Measurements from ENCODE around the gene WDR91.
A peak's percentile ranks its signal among the peaks of the same experiment; 100 is the strongest.

Gene WDR91

DNA sequence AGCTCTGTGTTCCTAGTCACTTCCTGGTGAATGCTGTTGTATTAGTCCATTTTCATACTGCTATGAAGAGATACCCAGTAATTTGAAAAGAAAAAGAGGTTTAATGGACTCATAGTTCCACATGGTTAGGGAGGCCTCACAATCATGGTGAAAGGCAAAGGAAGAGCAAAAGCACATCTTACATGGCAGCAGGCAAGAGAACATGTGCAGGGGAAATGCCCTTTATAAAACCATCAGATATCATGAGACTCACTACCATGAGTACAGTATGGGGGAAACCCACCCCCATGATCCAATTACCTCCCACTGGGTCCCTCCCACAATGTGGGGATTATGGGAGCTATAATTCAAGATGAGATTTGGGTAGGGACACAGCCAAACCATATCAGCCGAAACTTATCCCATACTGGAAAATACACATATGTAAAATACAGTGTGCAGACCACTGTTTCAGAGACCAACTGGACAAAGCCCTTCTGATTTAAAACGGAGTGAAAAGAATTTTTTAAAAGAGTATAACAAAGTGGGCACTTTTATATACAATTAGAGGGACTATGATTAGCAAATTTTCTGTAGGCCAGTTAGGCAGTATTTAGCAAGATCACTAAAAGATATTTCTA lies 48.8 kb downstream of the WDR91 start:
- Histone ChIP-seq H3K4me1 (ENCODE audit: insufficient read depth, low read length, poor library complexity, severe bottlenecking) (peaks cover 19% of the 10 kb centered on the region), H3K79me2 (ENCODE audit: insufficient read depth, low read length) (peaks cover 7% of the 10 kb centered on the region), H3K4me2 (ENCODE audit: low read depth, low read length, poor library complexity, severe bottlenecking) (no peak overlapping the region), H3K9me2 (replicated peaks; ENCODE audit: low read depth, low read length) (no peaks in the 10 kb centered on the region), H3K36me3 (ENCODE audit: insufficient read depth, low read length) (peaks cover 18% of the 10 kb centered on the region; the same call in 1 of the 2 replicates), H3K4me3 (ENCODE audit: low read length, poor library complexity, severe bottlenecking) (no peak overlapping the region), H3K27me3 (ENCODE audit: insufficient read depth, low read length, poor library complexity, severe bottlenecking) (no peaks in the 10 kb centered on the region), H3K9me3 (ENCODE audit: insufficient read depth, low read depth, low read length) (peaks cover 4% of the 10 kb centered on the region; the same call in 1 of the 2 replicates), H4K20me1 (ENCODE audit: insufficient read depth, low read length, poor library complexity, severe bottlenecking) (peaks cover 21% of the 10 kb centered on the region), H3K9ac (ENCODE audit: low read depth, low read length, poor library complexity, severe bottlenecking) (no peak overlapping the region), H3F3A (ENCODE audit: low read depth) (no peaks in the 10 kb centered on the region), H2AFZ (ENCODE audit: low read length) (no peak overlapping the region)
- TF ChIP-seq EZH2phosphoT487 (IDR thresholded peaks at IDR 0.05; ENCODE audit: borderline replicate concordance), result no peak
- TF ChIP-seq, protein P1, sequence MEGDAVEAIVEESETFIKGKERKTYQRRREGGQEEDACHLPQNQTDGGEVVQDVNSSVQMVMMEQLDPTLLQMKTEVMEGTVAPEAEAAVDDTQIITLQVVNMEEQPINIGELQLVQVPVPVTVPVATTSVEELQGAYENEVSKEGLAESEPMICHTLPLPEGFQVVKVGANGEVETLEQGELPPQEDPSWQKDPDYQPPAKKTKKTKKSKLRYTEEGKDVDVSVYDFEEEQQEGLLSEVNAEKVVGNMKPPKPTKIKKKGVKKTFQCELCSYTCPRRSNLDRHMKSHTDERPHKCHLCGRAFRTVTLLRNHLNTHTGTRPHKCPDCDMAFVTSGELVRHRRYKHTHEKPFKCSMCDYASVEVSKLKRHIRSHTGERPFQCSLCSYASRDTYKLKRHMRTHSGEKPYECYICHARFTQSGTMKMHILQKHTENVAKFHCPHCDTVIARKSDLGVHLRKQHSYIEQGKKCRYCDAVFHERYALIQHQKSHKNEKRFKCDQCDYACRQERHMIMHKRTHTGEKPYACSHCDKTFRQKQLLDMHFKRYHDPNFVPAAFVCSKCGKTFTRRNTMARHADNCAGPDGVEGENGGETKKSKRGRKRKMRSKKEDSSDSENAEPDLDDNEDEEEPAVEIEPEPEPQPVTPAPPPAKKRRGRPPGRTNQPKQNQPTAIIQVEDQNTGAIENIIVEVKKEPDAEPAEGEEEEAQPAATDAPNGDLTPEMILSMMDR (conservative IDR thresholded peaks at IDR 0.05; ENCODE audit: low read length), result no peak

DNA sequence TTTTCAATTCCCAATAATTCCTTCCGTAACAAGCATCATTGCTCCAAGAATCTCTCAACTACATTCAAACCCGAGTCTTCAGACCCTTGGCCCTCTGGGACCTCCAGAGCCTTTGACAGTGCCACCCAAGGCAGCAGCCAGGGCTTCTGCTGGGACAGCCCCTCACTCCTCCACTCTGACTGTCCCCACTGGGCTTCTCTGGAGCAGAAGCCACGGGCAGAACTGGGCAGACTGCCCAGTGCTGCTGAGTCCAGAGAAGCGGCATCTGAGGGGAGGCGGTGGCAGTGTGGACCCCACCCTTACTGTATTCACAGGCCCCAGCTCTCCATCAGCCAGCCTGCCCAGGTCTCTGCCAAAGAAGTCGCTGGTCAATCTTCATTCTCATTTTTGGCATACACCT lies 49.7 kb downstream of the WDR91 start:
- Histone ChIP-seq H3K4me2 (ENCODE audit: low read depth, low read length, poor library complexity, severe bottlenecking) (no peak overlapping the region), H3K9ac (ENCODE audit: low read depth, low read length, poor library complexity, severe bottlenecking) (no peak overlapping the region)

GRCh38 chr7:135160858-135161653 lies 50.3 kb downstream of the WDR91 start:
- Histone ChIP-seq H3K4me3 (ENCODE audit: low read length, poor library complexity, severe bottlenecking) (no peak overlapping the region), H3K27me3 (ENCODE audit: insufficient read depth, low read length, poor library complexity, severe bottlenecking) (no peaks in the 10 kb centered on the region), H2AFZ (ENCODE audit: low read length) (no peak overlapping the region), H3F3A (ENCODE audit: low read depth) (no peaks in the 10 kb centered on the region), H3K36me3 (ENCODE audit: insufficient read depth, low read length) (peaks cover 7% of the 10 kb centered on the region; the same call in 1 of the 2 replicates), H3K4me2 (ENCODE audit: low read depth, low read length, poor library complexity, severe bottlenecking) (peak overlapping the region; percentile 43), H3K9ac (ENCODE audit: low read depth, low read length, poor library complexity, severe bottlenecking) (no peak overlapping the region), H3K4me1 (ENCODE audit: insufficient read depth, low read length, poor library complexity, severe bottlenecking) (peaks cover 17% of the 10 kb centered on the region), H4K20me1 (ENCODE audit: insufficient read depth, low read length, poor library complexity, severe bottlenecking) (peaks cover 7% of the 10 kb centered on the region), H3K79me2 (ENCODE audit: insufficient read depth, low read length) (no peaks in the 10 kb centered on the region), H3K9me3 (ENCODE audit: insufficient read depth, low read depth, low read length) (peaks cover 9% of the 10 kb centered on the region), H3K9me2 (replicated peaks; ENCODE audit: low read depth, low read length) (no peaks in the 10 kb centered on the region)
- TF ChIP-seq, protein P1 (conservative IDR thresholded peaks at IDR 0.05; ENCODE audit: low read length), result no peak
- TF ChIP-seq EZH2phosphoT487 (IDR thresholded peaks at IDR 0.05; ENCODE audit: borderline replicate concordance), result no peak

More for the DNA sequence above, 49.7 kb downstream of the WDR91 start:
- TF ChIP-seq, protein P1 (conservative IDR thresholded peaks at IDR 0.05; ENCODE audit: low read length), result no peak
- TF ChIP-seq EZH2phosphoT487 (IDR thresholded peaks at IDR 0.05; ENCODE audit: borderline replicate concordance), result no peak
- H3K4me1 ChIP-seq (ENCODE audit: insufficient read depth, low read length, poor library complexity, severe bottlenecking), result peaks cover 17% of the 10 kb centered on the region
- H2AFZ ChIP-seq (ENCODE audit: low read length), result no peak overlapping the region
- H3K9me2 ChIP-seq (replicated peaks; ENCODE audit: low read depth, low read length), result no peaks in the 10 kb centered on the region
- no peak overlapping the region for H3K4me3 ChIP-seq (ENCODE audit: low read length, poor library complexity, severe bottlenecking)
- peaks cover 10% of the 10 kb centered on the region; the same call in 1 of the 2 replicates for H3K36me3 ChIP-seq (ENCODE audit: insufficient read depth, low read length)
- H3K9me3 ChIP-seq (ENCODE audit: insufficient read depth, low read depth, low read length), result peaks cover 4% of the 10 kb centered on the region
- H3K27me3 ChIP-seq (ENCODE audit: insufficient read depth, low read length, poor library complexity, severe bottlenecking), result no peaks in the 10 kb centered on the region
- H4K20me1 ChIP-seq (ENCODE audit: insufficient read depth, low read length, poor library complexity, severe bottlenecking), result peaks cover 13% of the 10 kb centered on the region
- no peaks in the 10 kb centered on the region for H3F3A ChIP-seq (ENCODE audit: low read depth)
- no peaks in the 10 kb centered on the region for H3K79me2 ChIP-seq (ENCODE audit: insufficient read depth, low read length)
